Parathyroid adenoma (tissue), 2 donors: ENCODE results near the gene TDRD1.

Experiments used
- H2AFZ ChIP-seq: fragments of 300-600 bp; sonication (generic); one replicate; pipeline ENCODE4 v1.7.0; 2017; ENCODE audit warnings: antibody characterized with exemption, mild to moderate bottlenecking
- H3K27ac ChIP-seq: fragments of 300-600 bp; sonication (generic); one replicate; pipeline ENCODE4 v1.7.0; 2017
- H3K27me3 ChIP-seq: fragments of 300-600 bp; sonication (generic); one replicate; pipeline ENCODE4 v1.7.0; 2017; ENCODE audit warnings: low read length; ENCODE audit not compliant: control insufficient read depth, insufficient read depth
- H3K36me3 ChIP-seq: fragments of 300-600 bp; sonication (generic); one replicate; pipeline ENCODE4 v1.7.0; 2017; ENCODE audit warnings: low read length; ENCODE audit not compliant: control insufficient read depth, insufficient read depth
- H3K4me1 ChIP-seq: fragments of 300-600 bp; sonication (generic); one replicate; pipeline ENCODE4 v1.7.0; 2017; ENCODE audit warnings: control low read depth
- H3K4me2 ChIP-seq: fragments of 300-600 bp; sonication (generic); one replicate; pipeline ENCODE4 v1.7.0; 2017; ENCODE audit warnings: low read length
- H3K4me3 ChIP-seq: fragments of 300-600 bp; sonication (generic); one replicate; pipeline ENCODE4 v1.7.0; 2017; ENCODE audit warnings: low read depth, low read length
- H3K79me2 ChIP-seq: fragments of 300-600 bp; sonication (generic); one replicate; pipeline ENCODE4 v1.7.0; 2017; ENCODE audit warnings: control low read depth
- H3K9ac ChIP-seq: fragments of 300-600 bp; sonication (generic); one replicate; pipeline ENCODE4 v1.7.0; 2017; ENCODE audit warnings: mild to moderate bottlenecking
- H3K9me3 ChIP-seq: fragments of 300-600 bp; sonication (generic); one replicate; pipeline ENCODE4 v1.7.0; 2017; ENCODE audit warnings: low read length; ENCODE audit not compliant: control insufficient read depth
- TF ChIP-seq, protein P1 (sequence below): fragments of 300-600 bp; sonication (generic); IDR thresholded peaks from one replicate; pipeline ENCODE4 v1.7.0; 2017; ENCODE audit warnings: antibody characterized with exemption, mild to moderate bottlenecking
- donor health status: primary hyperparathyroidism.

The TDRD1 gene

DNA sequence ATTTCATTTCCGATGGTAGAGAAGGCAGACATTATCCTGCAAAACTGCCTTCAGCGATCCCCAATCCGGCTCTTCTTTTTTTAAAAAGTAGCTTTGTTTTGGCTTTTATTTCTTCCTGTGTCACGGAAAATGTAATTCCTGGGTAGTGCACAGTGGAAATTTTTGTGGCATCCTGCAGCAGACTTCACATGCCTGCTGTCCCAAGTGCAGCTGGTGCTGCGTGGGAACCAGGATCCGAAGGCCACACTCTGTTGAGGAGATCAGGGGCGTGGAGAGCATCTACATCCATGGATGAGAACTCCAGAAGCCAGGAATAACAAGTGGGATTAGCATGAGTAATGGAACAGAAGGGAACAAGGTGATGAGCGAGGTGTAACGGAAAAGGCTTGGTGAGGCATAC, 64.5 kb downstream of the TDRD1 start:
- H3K4me1 ChIP-seq, result no peaks in the 10 kb centered on the region
- no peaks in the 10 kb centered on the region for H3K27me3 ChIP-seq
- no peak overlapping the region for H2AFZ ChIP-seq
- TF ChIP-seq, protein P1, sequence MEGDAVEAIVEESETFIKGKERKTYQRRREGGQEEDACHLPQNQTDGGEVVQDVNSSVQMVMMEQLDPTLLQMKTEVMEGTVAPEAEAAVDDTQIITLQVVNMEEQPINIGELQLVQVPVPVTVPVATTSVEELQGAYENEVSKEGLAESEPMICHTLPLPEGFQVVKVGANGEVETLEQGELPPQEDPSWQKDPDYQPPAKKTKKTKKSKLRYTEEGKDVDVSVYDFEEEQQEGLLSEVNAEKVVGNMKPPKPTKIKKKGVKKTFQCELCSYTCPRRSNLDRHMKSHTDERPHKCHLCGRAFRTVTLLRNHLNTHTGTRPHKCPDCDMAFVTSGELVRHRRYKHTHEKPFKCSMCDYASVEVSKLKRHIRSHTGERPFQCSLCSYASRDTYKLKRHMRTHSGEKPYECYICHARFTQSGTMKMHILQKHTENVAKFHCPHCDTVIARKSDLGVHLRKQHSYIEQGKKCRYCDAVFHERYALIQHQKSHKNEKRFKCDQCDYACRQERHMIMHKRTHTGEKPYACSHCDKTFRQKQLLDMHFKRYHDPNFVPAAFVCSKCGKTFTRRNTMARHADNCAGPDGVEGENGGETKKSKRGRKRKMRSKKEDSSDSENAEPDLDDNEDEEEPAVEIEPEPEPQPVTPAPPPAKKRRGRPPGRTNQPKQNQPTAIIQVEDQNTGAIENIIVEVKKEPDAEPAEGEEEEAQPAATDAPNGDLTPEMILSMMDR, result no peak
- no peaks in the 10 kb centered on the region for H3K9me3 ChIP-seq
- no peaks in the 10 kb centered on the region for H3K36me3 ChIP-seq
- H3K27ac ChIP-seq, result no peak overlapping the region
- H3K4me2 ChIP-seq, result no peak overlapping the region
- H3K79me2 ChIP-seq, result no peaks in the 10 kb centered on the region
- no peak overlapping the region for H3K9ac ChIP-seq
- H3K4me3 ChIP-seq, result no peak overlapping the region

DNA sequence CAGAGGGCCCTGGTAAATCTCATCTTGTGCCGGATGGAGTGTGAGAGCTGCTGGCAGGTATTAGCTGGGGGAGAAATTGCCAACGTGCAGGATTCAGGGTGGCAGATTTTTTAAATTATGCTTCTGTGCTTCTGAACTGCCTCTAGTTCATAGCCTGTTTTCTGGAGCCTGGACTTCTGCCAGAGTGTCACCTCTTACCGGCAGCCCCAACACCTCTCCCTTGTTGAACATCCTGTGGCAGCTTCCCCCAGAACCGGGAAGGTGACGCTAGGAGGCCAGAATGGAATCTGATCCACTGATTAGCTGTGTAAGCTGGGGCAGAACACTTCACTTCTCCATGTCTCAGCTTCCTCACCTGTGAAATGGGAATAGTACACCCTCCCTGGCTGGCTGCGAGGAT, 65.0 kb downstream of the TDRD1 start:
- H3K9ac ChIP-seq, result no peak overlapping the region
- no peaks in the 10 kb centered on the region for H3K79me2 ChIP-seq
- H3K9me3 ChIP-seq, result no peaks in the 10 kb centered on the region
- no peak overlapping the region for H3K27ac ChIP-seq
- H3K4me2 ChIP-seq, result no peak overlapping the region
- no peaks in the 10 kb centered on the region for H3K36me3 ChIP-seq
- H3K4me3 ChIP-seq, result no peak overlapping the region
- TF ChIP-seq, protein P1, result no peak
- no peak overlapping the region for H2AFZ ChIP-seq
- no peaks in the 10 kb centered on the region for H3K4me1 ChIP-seq
- H3K27me3 ChIP-seq, result no peaks in the 10 kb centered on the region

DNA sequence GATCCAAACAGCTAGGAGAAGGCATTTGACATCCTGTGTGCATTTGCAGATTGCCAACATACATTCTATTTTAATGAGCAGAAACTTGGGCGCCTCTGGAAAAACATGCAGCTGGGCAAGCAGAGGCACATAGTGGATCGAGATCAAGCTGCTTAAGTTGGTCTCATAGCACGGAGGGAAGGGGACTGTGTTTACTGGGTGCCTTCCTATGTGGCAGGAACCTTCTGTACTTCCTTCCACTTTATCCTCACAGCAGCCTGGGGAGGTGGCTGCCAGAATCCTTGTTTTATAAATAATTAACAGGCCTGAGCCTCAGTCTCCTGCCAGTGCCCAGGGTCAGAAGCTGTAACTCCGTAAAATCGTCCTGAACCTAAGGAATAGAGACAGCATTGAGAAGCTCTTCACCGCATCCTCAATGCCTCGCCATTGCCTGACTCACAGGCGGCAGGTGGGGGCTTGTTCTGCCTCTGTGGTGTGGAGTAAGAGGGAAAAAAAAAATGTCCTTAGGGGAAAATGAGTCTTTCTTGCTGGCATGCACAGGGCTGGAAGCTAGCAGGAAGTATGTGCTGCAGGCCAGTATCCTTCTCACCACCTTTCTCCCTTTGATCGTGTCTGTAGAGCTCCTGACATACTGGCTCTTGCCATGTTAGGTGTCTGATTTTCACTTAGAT, 66.1 kb downstream of the TDRD1 start:
- Histone ChIP-seq H3K9me3 (no peaks in the 10 kb centered on the region), H3K27me3 (no peaks in the 10 kb centered on the region), H3K27ac (no peak overlapping the region), H3K4me2 (no peak overlapping the region), H3K4me3 (no peak overlapping the region), H3K9ac (no peak overlapping the region), H3K36me3 (no peaks in the 10 kb centered on the region), H3K4me1 (peaks cover 10% of the 10 kb centered on the region), H2AFZ (no peak overlapping the region), H3K79me2 (no peaks in the 10 kb centered on the region)
- TF ChIP-seq, protein P1, result no peak

DNA sequence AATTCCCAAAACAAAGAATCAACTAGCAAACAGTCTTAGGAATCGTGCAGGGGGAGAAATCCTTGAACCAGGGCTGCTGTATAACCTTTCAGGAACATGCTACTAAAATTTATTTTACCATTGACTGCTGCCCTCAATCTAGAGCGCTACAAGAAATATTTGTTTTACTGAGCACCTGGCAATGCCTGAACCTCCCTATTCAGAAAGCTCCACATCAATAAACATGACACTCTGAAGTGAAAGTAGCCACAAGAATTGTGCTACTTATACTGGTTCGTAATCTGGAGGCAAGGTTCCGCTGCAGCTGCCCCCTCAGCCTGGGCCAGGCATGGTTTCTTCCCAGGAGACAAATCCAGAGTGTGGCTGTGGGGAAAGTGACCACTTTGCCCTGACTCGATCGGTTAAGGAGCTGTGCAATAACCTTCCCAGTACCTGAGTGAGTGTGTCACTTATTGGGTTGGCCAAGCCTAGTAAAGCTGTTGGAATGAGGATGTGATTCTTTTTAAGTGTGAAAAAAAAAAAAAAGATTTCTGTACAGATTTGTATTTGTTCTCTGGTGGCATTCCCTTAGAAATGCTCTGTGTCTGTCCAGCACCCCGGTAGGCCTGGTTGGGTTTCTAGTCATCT, 67.6 kb downstream of the TDRD1 start:
- Histone ChIP-seq H3K27me3 (no peaks in the 10 kb centered on the region), H3K36me3 (no peaks in the 10 kb centered on the region), H3K27ac (no peak overlapping the region), H3K79me2 (no peaks in the 10 kb centered on the region), H3K4me2 (no peak overlapping the region), H3K4me1 (peaks cover 21% of the 10 kb centered on the region), H3K9ac (no peak overlapping the region), H3K9me3 (no peaks in the 10 kb centered on the region), H2AFZ (no peak overlapping the region), H3K4me3 (no peak overlapping the region)
- TF ChIP-seq, protein P1, result no peak

DNA sequence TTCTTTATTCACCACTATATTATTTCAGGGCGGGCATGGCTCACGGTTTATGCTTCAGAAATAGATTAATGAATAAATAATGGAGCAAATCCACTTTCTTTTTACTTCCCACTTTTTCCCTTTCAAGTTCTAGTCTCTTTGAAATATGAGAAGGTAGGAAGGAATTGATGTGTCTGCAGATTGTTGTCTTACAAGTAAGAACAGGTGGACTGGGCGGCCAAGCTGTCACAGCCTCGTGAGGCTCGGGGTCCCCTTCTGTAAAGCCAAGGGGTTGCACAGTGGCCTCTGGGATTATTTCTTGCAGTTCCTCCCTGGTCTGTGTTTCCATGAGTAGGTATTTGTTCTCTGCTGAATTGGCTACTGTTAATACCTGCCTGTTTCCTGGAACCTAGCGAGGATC, 71.1 kb downstream of the TDRD1 start:
- Histone ChIP-seq H3K36me3 (no peaks in the 10 kb centered on the region), H3K4me3 (peak overlapping the region; percentile 28), H3K79me2 (no peaks in the 10 kb centered on the region), H3K4me2 (peak overlapping the region; percentile 59), H3K27ac (peak overlapping the region; percentile 54), H3K4me1 (peaks cover 28% of the 10 kb centered on the region), H3K9me3 (no peaks in the 10 kb centered on the region), H3K9ac (no peak overlapping the region), H2AFZ (peak overlapping the region; percentile 37), H3K27me3 (no peaks in the 10 kb centered on the region)
- TF ChIP-seq, protein P1, result no peak
